Psoas muscle (tissue), 8 donors: Measurements from ENCODE around the gene ATMIN. TPM values are rescaled to one million over a fixed set of nuclear protein-coding genes. Genes with fewer than 3 reads are reported as not detected.
A peak's percentile ranks its signal among the peaks of the same experiment; 100 is the strongest.

ENCODE experiments used
- ATAC-seq, 4 donors: fragments of 200-7000 bp; cut with Tn5 transposase; one replicate each; pipeline ENCODE4 v1.9.1; 2020; ENCODE audit warnings: moderate library complexity in 3 of 4, mild to moderate bottlenecking in 2 of 4
- DNase-seq, 2 donors: peaks; one replicate each; pipeline ENCODE4 v3.0.0-alpha.2; 2020
- H3K27ac ChIP-seq: fragments of 200-600 bp; one replicate; pipeline ENCODE4 v1.8.0; 2022
- H3K27me3 ChIP-seq, 3 donors: fragments of 200-600 bp in 1 of 3; one replicate each; pipeline versions ENCODE4 v1.6.1 to v1.8.0; 2013 to 2022; ENCODE audit warnings: low read length in 2 of 3, mild to moderate bottlenecking in 2 of 3, moderate library complexity in 1 of 3; ENCODE audit not compliant: insufficient read depth in 3 of 3
- H3K36me3 ChIP-seq, 2 donors: fragments of 200-600 bp in 1 of 2; one replicate each; pipeline versions ENCODE4 v1.6.1 to v1.8.0; 2013 to 2022; ENCODE audit warnings: low read depth in 1 of 2, mild to moderate bottlenecking in 1 of 2, moderate library complexity in 1 of 2; ENCODE audit not compliant: insufficient read depth in 1 of 2
- H3K4me1 ChIP-seq: fragments of 200-600 bp; one replicate; pipeline ENCODE4 v1.8.0; 2022
- H3K4me3 ChIP-seq: fragments of 200-600 bp; one replicate; pipeline ENCODE4 v1.8.0; 2022; ENCODE audit warnings: mild to moderate bottlenecking
- H3K9me3 ChIP-seq: fragments of 200-600 bp; one replicate; pipeline ENCODE4 v1.8.0; 2022
- CTCF ChIP-seq: fragments of 200-600 bp; IDR thresholded peaks from one replicate; pipeline ENCODE4 v1.8.0; 2022; ENCODE audit warnings: antibody characterized with exemption
- WGBS, 3 donors: extraction: QIAGEN DNeasy Blood & Tissue Kit; methylation state at CpG; one replicate each; pipeline versions ENCODE4 v1.1.6 to v1.1.7; 2013; 5-methylcytosine and 5-hydroxymethylcytosine counted together
- intact Hi-C, 2 donors: fragments of 100-400 bp; cut with DNase I; formaldehyde crosslinking; loops; one replicate each; pipeline versions ENCODE4 v1.11.0 to v1.14.2; 2022
- polyA plus RNA-seq, 3 donors: library from polyadenylated mRNA; stranded (reverse); fragments of 200-250 nt; gene quantifications; one replicate each; pipeline ENCODE4 v1.2.3, GENCODE V29; 2013
- total RNA-seq, 4 donors: library from RNA; stranded (reverse); fragmentation: NEBNext Ultra II Directional in 2 of 4; extraction: Animal tissue kit (Norgen Biotek cat#: 25700) in 2 of 4; gene quantifications; one replicate each; pipeline versions ENCODE4 v1.2.1 to v1.2.4, GENCODE V29; 2021 to 2023
- donor health status: healthy with polysubstance abuse.
- donor health status: DM: no; HTN: no; CAD: no; lungs with moderate emphysema.
- donor health status: Bipolar disorder and iron deficiency.
- donor health status: healthy.
- donor health status: DM: yes; HTN: yes; CAD: no.
- donor health status: DM: no; HTN: no; CAD: no.
- donor health status: DM: no; HTN: no; CAD: no.
- donor health status: DM: yes; HTN: yes; CAD: no.

Gene ATMIN
- total and polyA plus RNA-seq, 7 donors = 20.0 to 43.2 (median 28.8) TPM

GRCh38 chr16:81095953-81096714 lies 60.5 kb downstream of the ATMIN start, which contains the start of gene GCSH:
GCSH (minus strand) TSS chr16:81096395; CDS start chr16:81096278, 117 bp downstream.
- peak; percentile 99 to 100 (median 99) for ATAC-seq
- Histone ChIP-seq H3K9me3 (no peaks in the 10 kb centered on the region), H3K4me3 (peak within 1 kb of the TSS; percentile 90), H3K27ac (peak within 1 kb of the TSS; percentile 84), H3K4me1 (peaks cover 4% of the 10 kb centered on the region), H3K36me3 (no peaks in the 10 kb centered on the region), H3K27me3 (no peaks in the 10 kb centered on the region)
- intact Hi-C loops = loop anchor here (5.0 to 10.0 kb wide), 2 partner anchors 59 to 219 kb away; partner anchors contain the start of genes GAN (in 2 of the 2) and ATMIN (in 1 of the 2)
- DNase-seq = peak; percentile 100
- TF ChIP-seq CTCF = no peak
- WGBS, 3 donors = 2 to 5% (median 4%) methylated on average over 49 to 77 of the region's 83 CpGs

- H3K4me1 ChIP-seq = peaks cover 4% of the 10 kb centered on the region
- 53 to 55% (median 54%) methylated on average over 8 of the region's 8 CpGs for WGBS, 3 donors
- peak overlapping the region; percentile 90 for H3K4me3 ChIP-seq
- no peak for TF ChIP-seq CTCF
- peak overlapping the region; percentile 67 for H3K27ac ChIP-seq
- ATAC-seq (no peak), DNase-seq (no peak)
- no peaks in the 10 kb centered on the region for H3K27me3 ChIP-seq
- H3K9me3 ChIP-seq = no peaks in the 10 kb centered on the region
- H3K36me3 ChIP-seq = no peaks in the 10 kb centered on the region
- intact Hi-C loops = loop anchor here (5.0 to 10.0 kb wide), 2 partner anchors 59 to 218 kb away; partner anchors contain the start of genes GAN (in 2 of the 2) and ATMIN (in 1 of the 2)
Measured at GRCh38 chr16:81096715-81097208, 61.1 kb downstream of the ATMIN start.

Other genes with a start within 250 kb of the ATMIN start
- gene CDYL2, start 231.2 kb upstream of the ATMIN start, total RNA-seq = 1 to 10 TPM; 1.0 to 2.2 (median 1.4) TPM
- under 1 TPM; 0.23 to 0.40 (median 0.30) TPM for gene CDYL2, start 231.2 kb upstream of the ATMIN start, polyA plus RNA-seq
- 100 to 1,000 TPM in 1 of 4 donors, 10 to 100 TPM in 3; 58.8 to 121 (median 81.9) TPM for gene CMC2, start 29.0 kb upstream of the ATMIN start, total RNA-seq
- 100 to 1,000 TPM; 257 to 334 (median 299) TPM for gene CMC2, start 29.0 kb upstream of the ATMIN start, polyA plus RNA-seq
- gene CENPN, start 28.6 kb upstream of the ATMIN start, total RNA-seq = 1 to 10 TPM; 2.9 to 8.4 (median 7.9) TPM
- 10 to 100 TPM in 1 of 3 donors, 1 to 10 TPM in 2; 3.8 to 20.6 (median 4.5) TPM for gene CENPN, start 28.6 kb upstream of the ATMIN start, polyA plus RNA-seq
- gene C16orf46, start 41.4 kb downstream of the ATMIN start, total RNA-seq = under 1 TPM; 0.27 to 0.63 (median 0.46) TPM
- gene C16orf46, start 41.4 kb downstream of the ATMIN start, polyA plus RNA-seq = 1 to 10 TPM in 1 of 3 donors, under 1 TPM in 2; 0.06 to 1.3 (median 0.85) TPM
- gene GCSH, start 60.6 kb downstream of the ATMIN start, total RNA-seq = 10 to 100 TPM; 29.1 to 51.5 (median 39.1) TPM
- 10 to 100 TPM; 37.8 to 51.4 (median 48.9) TPM for gene GCSH, start 60.6 kb downstream of the ATMIN start, polyA plus RNA-seq
- not detected for gene BCO1, start 202.8 kb downstream of the ATMIN start, total RNA-seq
- under 1 TPM in 2 of 3 donors, not detected in 1; 0.10 TPM for gene BCO1, start 202.8 kb downstream of the ATMIN start, polyA plus RNA-seq